Endothelial cell of umbilical vein (primary cell): ENCODE data around the gene LRP1B. TPM values are rescaled to one million over a fixed set of nuclear protein-coding genes. Genes with fewer than 3 reads are reported as not detected.

Experiments
- BruUV-seq: library from RNA; stranded (reverse); fragments of 400-500 nt; replicated peaks from 2 replicates; lab custom pipeline; 2021; lab: Mats Ljungman, UMichigan
- CTCF ChIA-PET: fragments of 300-600, 350-600 bp; sonication (Branson Sonifier 250); formaldehyde crosslinking; loops from one replicate; lab custom pipeline; 2021; ENCODE audit warnings: antibody characterized with exemption, inconsistent platforms; lab: Charles Lee
- POLR2A ChIA-PET: fragments of 300-600, 350-600 bp; sonication (Branson Sonifier 250); formaldehyde crosslinking; loops from one replicate; lab custom pipeline; 2021; ENCODE audit warnings: antibody characterized with exemption, inconsistent platforms; lab: Charles Lee
- DNase-seq: peaks from one replicate; pipeline ENCODE4 v3.0.0-alpha.2; 2011; ENCODE audit warnings: low read depth, low spot score
- FAIRE-seq: peaks from 2 replicates; lab custom pipeline; 2011; peaks lifted over from hg19 to GRCh38; lab: Jason Lieb, UNC
- H2AFZ ChIP-seq: 2 replicates; pipeline ENCODE4 v1.6.0; 2012; ENCODE audit warnings: low read depth, low read length, control low read depth, inconsistent platforms
- H3K27ac ChIP-seq: 2 replicates; pipeline ENCODE4 v1.5.1; 2011; ENCODE audit warnings: low read depth, mild to moderate bottlenecking, control low read depth, low read length, moderate library complexity; ENCODE audit not compliant: insufficient read depth
- H3K27me3 ChIP-seq, 2 experiments: 2 replicates each; pipeline versions ENCODE4 v1.6.0 to v1.6.1; 2011; ENCODE audit warnings: low read length in 2 of 2, mixed read lengths in 1 of 2; ENCODE audit not compliant: control insufficient read depth in 2 of 2, insufficient read depth in 2 of 2
- H3K36me3 ChIP-seq, 2 experiments: 2 replicates in 1 of 2; 3 replicates in 1 of 2; pipeline ENCODE4 v1.5.1; 2011; ENCODE audit warnings: low read length in 2 of 2, mild to moderate bottlenecking in 1 of 2, moderate library complexity in 1 of 2; ENCODE audit not compliant: control insufficient read depth in 2 of 2, insufficient read depth in 2 of 2; ENCODE audit errors: extremely low read depth in 1 of 2
- H3K4me1 ChIP-seq: 3 replicates; pipeline ENCODE4 v1.5.1; 2011; ENCODE audit warnings: mild to moderate bottlenecking, low read length; ENCODE audit not compliant: control insufficient read depth, insufficient read depth; ENCODE audit errors: extremely low read depth
- H3K4me2 ChIP-seq: 2 replicates; pipeline ENCODE4 v1.6.1; 2011; ENCODE audit warnings: low read length, control low read depth, mixed read lengths; ENCODE audit not compliant: insufficient read depth
- H3K4me3 ChIP-seq, 3 experiments: fragments of 200-600 bp in 1 of 3; sonication (generic), shearing (Covaris generic) in 1 of 3; replicated peaks in 1 of 3; 2 replicates each; pipeline ENCODE4 v1.5.1; 2011 to 2016; ENCODE audit warnings: control low read depth in 3 of 3, low read length in 3 of 3, mild to moderate bottlenecking in 2 of 3, inconsistent platforms in 1 of 3, low read depth in 1 of 3, moderate library complexity in 1 of 3; ENCODE audit not compliant: insufficient read depth in 1 of 3
- H3K79me2 ChIP-seq: 2 replicates; pipeline ENCODE4 v1.6.0; 2012; ENCODE audit warnings: low read length, inconsistent platforms; ENCODE audit not compliant: control insufficient read depth, insufficient read depth
- H3K9ac ChIP-seq: replicated peaks from 2 replicates; pipeline ENCODE3; 2011; ENCODE audit warnings: low read length, control low read depth; ENCODE audit not compliant: insufficient read depth; ENCODE audit errors: extremely low read depth
- H3K9me1 ChIP-seq: replicated peaks from 3 replicates; pipeline ENCODE4 v1.6.0; 2011; ENCODE audit warnings: mild to moderate bottlenecking, low read length; ENCODE audit not compliant: control insufficient read depth, insufficient read depth; ENCODE audit errors: extremely low read depth
- H3K9me3 ChIP-seq: replicated peaks from 2 replicates; pipeline ENCODE4 v1.5.1; 2012; ENCODE audit warnings: low read length, inconsistent platforms; ENCODE audit not compliant: control insufficient read depth, insufficient read depth
- H4K20me1 ChIP-seq: replicated peaks from 2 replicates; pipeline ENCODE3; 2011; ENCODE audit warnings: mild to moderate bottlenecking, low read length; ENCODE audit not compliant: control insufficient read depth, insufficient read depth; ENCODE audit errors: extremely low read depth
- CTCF ChIP-seq, 2 donors: IDR thresholded peaks; 1 replicate in 1 of 2; 2 replicates in 1 of 2; pipeline ENCODE4 v1.5.1; 2011; ENCODE audit warnings: low read length in 2 of 2, mild to moderate bottlenecking in 2 of 2, moderate library complexity in 2 of 2, control low read depth in 1 of 2, inconsistent platforms in 1 of 2, low read depth in 1 of 2; ENCODE audit not compliant: insufficient read depth in 1 of 2; ENCODE audit errors: extremely low read depth in 1 of 2
- EZH2 ChIP-seq: IDR thresholded peaks from 2 replicates; pipeline ENCODE4 v1.6.1; 2012; ENCODE audit warnings: borderline replicate concordance, low read depth, mild to moderate bottlenecking, moderate library complexity, low read length, inconsistent platforms; ENCODE audit not compliant: severe bottlenecking
- FOS ChIP-seq: IDR thresholded peaks from 2 replicates; pipeline ENCODE4 v1.6.1; 2011; ENCODE audit warnings: mild to moderate bottlenecking, low read length, moderate library complexity, borderline replicate concordance; ENCODE audit not compliant: insufficient read depth
- JUN ChIP-seq: IDR thresholded peaks from 2 replicates; pipeline ENCODE4 v1.6.1; 2011; ENCODE audit warnings: borderline replicate concordance, low read depth; ENCODE audit not compliant: insufficient read length, insufficient read depth
- POLR2A ChIP-seq: IDR thresholded peaks from 2 replicates; pipeline ENCODE4 v1.6.1; 2012; ENCODE audit warnings: low read depth, mild to moderate bottlenecking, control low read depth, low read length
- POLR2AphosphoS5 ChIP-seq: IDR thresholded peaks from 2 replicates; pipeline ENCODE4 v1.6.1; 2012; ENCODE audit warnings: low read depth, mild to moderate bottlenecking, control low read depth, low read length, moderate library complexity; ENCODE audit not compliant: insufficient read depth
- dilution Hi-C: fragments of 300-500 bp; cut with MboI; formaldehyde crosslinking; loops from one replicate; pipeline ENCODE4 v1.15.0; 2019; ENCODE audit warnings: low sequenced_read_pairs; ENCODE audit not compliant: extremely low pct_ligation_motif_present
- intact Hi-C: fragments of 100-400 bp; cut with micrococcal nuclease; formaldehyde crosslinking; loops from one replicate; pipeline ENCODE4 v1.10.0; 2022
- polyA plus RNA-seq, 4 experiments: library from polyadenylated mRNA; depleted of rRNA in 3 of 4; stranded (reverse) in 3 of 4; unstranded in 1 of 4; fragments of >200 nt; gene quantifications; 2 replicates each; pipeline versions ENCODE4 v1.2.1 to v1.2.3, GENCODE V29; 2011 to 2012; ENCODE audit warnings: missing spikeins in 1 of 4
- total RNA-seq: library from RNA; stranded (reverse); gene quantifications from 2 replicates; pipeline ENCODE4 v1.2.3, GENCODE V29; 2021
- TF ChIP-seq, protein P1 (sequence below): IDR thresholded peaks from 2 replicates; pipeline ENCODE4 v1.6.1; 2011; ENCODE audit not compliant: insufficient read depth, insufficient read length

LRP1B gene
- total and polyA plus RNA-seq, 2 donors (not counting 3 experiments of a cell fraction or from before 2014, with no cell fraction given): 0.03 to 0.07 TPM

DNA sequence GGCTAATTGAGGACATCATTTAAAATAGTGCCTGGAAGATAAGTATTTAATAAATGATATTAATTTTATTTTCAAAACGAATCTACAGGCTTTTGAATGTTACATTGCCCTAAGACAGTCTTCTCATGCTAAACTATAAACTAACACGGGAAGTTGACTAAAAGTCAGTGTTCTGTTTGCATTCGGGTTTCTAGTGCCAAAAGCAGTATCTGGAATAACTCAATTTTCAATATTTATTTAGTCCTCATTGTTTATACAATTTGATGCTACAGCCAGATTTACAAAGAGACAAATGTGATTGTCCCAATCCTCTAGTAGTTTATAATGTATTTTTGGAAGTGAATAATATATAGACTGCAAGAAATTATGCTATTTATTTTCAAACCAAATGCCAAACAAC lies 429.2 kb downstream of the LRP1B start:
- no peaks in the 10 kb centered on the region for H3K9me1 ChIP-seq
- BruUV-seq: no TSS peak
- no peaks in the 10 kb centered on the region for H3K79me2 ChIP-seq
- H2AFZ ChIP-seq: no peak overlapping the region
- TF ChIP-seq FOS: no peak
- TF ChIP-seq, protein P1, sequence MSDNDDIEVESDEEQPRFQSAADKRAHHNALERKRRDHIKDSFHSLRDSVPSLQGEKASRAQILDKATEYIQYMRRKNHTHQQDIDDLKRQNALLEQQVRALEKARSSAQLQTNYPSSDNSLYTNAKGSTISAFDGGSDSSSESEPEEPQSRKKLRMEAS: no peak
- no peak for TF ChIP-seq JUN
- TF ChIP-seq EZH2: no peak
- TF ChIP-seq POLR2A: no peak
- TF ChIP-seq CTCF (IDR thresholded peaks at IDR 0.05; ENCODE audit: extremely low read depth in 1 of 2, insufficient read depth in 1 of 2, low read depth in 1 of 2, low read length in 2 of 2): no peak
- no peak for TF ChIP-seq POLR2AphosphoS5
- no peaks in the 10 kb centered on the region for H3K9me3 ChIP-seq
- ChIA-PET POLR2A (no interaction called here), CTCF (interaction anchor here (1.9 kb wide), 1 partner anchor 12 kb away, joined by 5 read pairs; no protein-coding TSS in a partner anchor)
- no peak overlapping the region for H3K27ac ChIP-seq
- no peak for FAIRE-seq
- no peak overlapping the region for H3K9ac ChIP-seq
- no peak overlapping the region for H3K4me2 ChIP-seq
- dilution Hi-C loops (no loop called here), intact Hi-C loops (no loop called here)
- no peaks in the 10 kb centered on the region for H3K4me1 ChIP-seq
- H3K4me3 ChIP-seq: no peak overlapping the region
- no peaks in the 10 kb centered on the region for H3K36me3 ChIP-seq
- H4K20me1 ChIP-seq: no peaks in the 10 kb centered on the region
- H3K27me3 ChIP-seq: no peaks in the 10 kb centered on the region
- no peak for DNase-seq
